ENCODE data around the gene SIRT1. TPM values are rescaled to one million over a fixed set of nuclear protein-coding genes. Genes with fewer than 3 reads are reported as not detected.
"Not testable (repeated sequence)": the region's sequence is repeated elsewhere in the genome, so short reads cannot be mapped to it uniquely, and the experiment has no call there.

Gene SIRT1
- 27.1 and 27.8 TPM in 2 replicates for total RNA-seq

GRCh38 chr10:67884313-67884841, at the start of gene SIRT1:
Gene SIRT1, plus strand, starts transcription at chr10:67884656. Its CDS starts 66 bp downstream, at chr10:67884722.
- Mint-ChIP-seq H3K27ac (peak within 1 kb of the TSS; percentile 90), H3K9me3 (no peaks in the 10 kb centered on the region), H3K4me3 (peak within 1 kb of the TSS; percentile 97), H3K36me3 (ENCODE audit: low read depth) (peaks cover 21% of the 10 kb centered on the region), H3K27me3 (peaks cover 3% of the 10 kb centered on the region), H3K4me1 (peaks cover 23% of the 10 kb centered on the region)
- peak; percentile 98 for DNase-seq
- intact Hi-C loops (cut with micrococcal nuclease) = loop anchor here (2.0 kb wide), 2 partner anchors 94 to 446 kb away; no protein-coding TSS in a partner anchor

- H3K9me3 Mint-ChIP-seq; intact Hi-C loops (cut with micrococcal nuclease); H3K27me3 Mint-ChIP-seq; H3K36me3 Mint-ChIP-seq (ENCODE audit: low read depth); DNase-seq: not testable (repeated sequence)
- H3K4me1 Mint-ChIP-seq = peaks cover 13% of the 10 kb centered on the region
- H3K27ac Mint-ChIP-seq = peak overlapping the region; percentile 47
- H3K4me3 Mint-ChIP-seq = peak overlapping the region; percentile 77
Measured at GRCh38 chr10:67835541-67836394, 48.7 kb upstream of the SIRT1 start.

GRCh38 chr10:67836488-67836887, 48.0 kb upstream of the SIRT1 start:
- H3K4me3 Mint-ChIP-seq = peak overlapping the region; percentile 37
- intact Hi-C loops (cut with micrococcal nuclease) = no loop called here
- no peaks in the 10 kb centered on the region for H3K27me3 Mint-ChIP-seq
- peaks cover 12% of the 10 kb centered on the region for H3K4me1 Mint-ChIP-seq
- DNase-seq = no peak
- peaks cover 8% of the 10 kb centered on the region for H3K9me3 Mint-ChIP-seq
- no peaks in the 10 kb centered on the region for H3K36me3 Mint-ChIP-seq (ENCODE audit: low read depth)
- no peak overlapping the region for H3K27ac Mint-ChIP-seq

GRCh38 chr10:67836972-67837371, 47.5 kb upstream of the SIRT1 start:
- Mint-ChIP-seq H3K9me3 (peaks cover 9% of the 10 kb centered on the region), H3K4me1 (peaks cover 9% of the 10 kb centered on the region)
- intact Hi-C loops (cut with micrococcal nuclease) = no loop called here

GRCh38 chr10:67837541-67838314, 46.7 kb upstream of the SIRT1 start, which contains the start of gene DNAJC12:
Gene DNAJC12, minus strand, starts transcription at chr10:67838188. Its CDS starts 177 bp downstream, at chr10:67838011.
- peak; percentile 74 for DNase-seq
- Mint-ChIP-seq H3K9me3 (peaks cover 9% of the 10 kb centered on the region), H3K4me1 (peaks cover 9% of the 10 kb centered on the region), H3K27ac (peak within 1 kb of the TSS; percentile 56), H3K27me3 (no peaks in the 10 kb centered on the region), H3K36me3 (ENCODE audit: low read depth) (no peaks in the 10 kb centered on the region), H3K4me3 (peak within 1 kb of the TSS; percentile 81)
- intact Hi-C loops (cut with micrococcal nuclease) = loop anchor here (1.0 kb wide), 1 partner anchor 12 kb away; no protein-coding TSS in a partner anchor

More at GRCh38 chr10:67836972-67837371, 47.5 kb upstream of the SIRT1 start:
- no peak overlapping the region for H3K4me3 Mint-ChIP-seq
- DNase-seq = no peak
- H3K27me3 Mint-ChIP-seq = no peaks in the 10 kb centered on the region
- no peaks in the 10 kb centered on the region for H3K36me3 Mint-ChIP-seq (ENCODE audit: low read depth)
- no peak overlapping the region for H3K27ac Mint-ChIP-seq

- H3K27me3 Mint-ChIP-seq; H3K36me3 Mint-ChIP-seq (ENCODE audit: low read depth); H3K27ac Mint-ChIP-seq; H3K9me3 Mint-ChIP-seq; H3K4me3 Mint-ChIP-seq; H3K4me1 Mint-ChIP-seq; intact Hi-C loops (cut with micrococcal nuclease); DNase-seq: not testable (repeated sequence)
Measured at GRCh38 chr10:67839511-67839910, 44.9 kb upstream of the SIRT1 start.

GRCh38 chr10:67839951-67840350, 44.5 kb upstream of the SIRT1 start:
- no peaks in the 10 kb centered on the region for H3K27me3 Mint-ChIP-seq
- DNase-seq = no peak
- intact Hi-C loops (cut with micrococcal nuclease) = no loop called here
- peaks cover 9% of the 10 kb centered on the region for H3K9me3 Mint-ChIP-seq
- no peak overlapping the region for H3K4me3 Mint-ChIP-seq
- H3K4me1 Mint-ChIP-seq = peaks cover 5% of the 10 kb centered on the region
- H3K27ac Mint-ChIP-seq = no peak overlapping the region
- H3K36me3 Mint-ChIP-seq (ENCODE audit: low read depth) = no peaks in the 10 kb centered on the region

- no peak for DNase-seq
- no peak overlapping the region for H3K4me3 Mint-ChIP-seq
- H3K27me3 Mint-ChIP-seq = no peaks in the 10 kb centered on the region
- H3K36me3 Mint-ChIP-seq (ENCODE audit: low read depth) = no peaks in the 10 kb centered on the region
- H3K9me3 Mint-ChIP-seq = peaks cover 9% of the 10 kb centered on the region
- intact Hi-C loops (cut with micrococcal nuclease) = no loop called here
- no peaks in the 10 kb centered on the region for H3K4me1 Mint-ChIP-seq
- no peak overlapping the region for H3K27ac Mint-ChIP-seq
Measured at GRCh38 chr10:67841737-67842136, 42.7 kb upstream of the SIRT1 start.

- no peak for DNase-seq
- no peak overlapping the region for H3K4me3 Mint-ChIP-seq
- no peaks in the 10 kb centered on the region for H3K27me3 Mint-ChIP-seq
- H3K27ac Mint-ChIP-seq = no peak overlapping the region
- H3K9me3 Mint-ChIP-seq = peaks cover 9% of the 10 kb centered on the region
- intact Hi-C loops (cut with micrococcal nuclease) = no loop called here
- H3K36me3 Mint-ChIP-seq (ENCODE audit: low read depth) = no peaks in the 10 kb centered on the region
- no peaks in the 10 kb centered on the region for H3K4me1 Mint-ChIP-seq
Measured at GRCh38 chr10:67843284-67843683, 41.2 kb upstream of the SIRT1 start.

GRCh38 chr10:67849331-67850011, 35.0 kb upstream of the SIRT1 start:
- no peaks in the 10 kb centered on the region for H3K9me3 Mint-ChIP-seq
- intact Hi-C loops (cut with micrococcal nuclease) = loop anchor here (1.0 to 10.0 kb wide), 7 partner anchors 11 to 485 kb away; partner anchors contain the start of genes DNAJC12, HNRNPH3 and PBLD
- H3K4me3 Mint-ChIP-seq = peak overlapping the region; percentile 90
- DNase-seq = peak; percentile 99
- peaks cover 8% of the 10 kb centered on the region for H3K4me1 Mint-ChIP-seq
- H3K36me3 Mint-ChIP-seq (ENCODE audit: low read depth) = peaks cover 1% of the 10 kb centered on the region
- peak overlapping the region; percentile 92 for H3K27ac Mint-ChIP-seq
- no peaks in the 10 kb centered on the region for H3K27me3 Mint-ChIP-seq

- H3K36me3 Mint-ChIP-seq (ENCODE audit: low read depth) = peaks cover 1% of the 10 kb centered on the region
Measured at GRCh38 chr10:67851186-67851585, 33.3 kb upstream of the SIRT1 start.

GRCh38 chr10:67852761-67853160, 31.7 kb upstream of the SIRT1 start:
- Mint-ChIP-seq H3K4me1 (peaks cover 18% of the 10 kb centered on the region), H3K27ac (no peak overlapping the region), H3K9me3 (no peaks in the 10 kb centered on the region), H3K36me3 (ENCODE audit: low read depth) (peaks cover 1% of the 10 kb centered on the region), H3K4me3 (no peak overlapping the region), H3K27me3 (no peaks in the 10 kb centered on the region)
- DNase-seq = no peak
- intact Hi-C loops (cut with micrococcal nuclease) = loop anchor here (10.0 kb wide), 2 partner anchors 72 to 482 kb away; partner anchors contain the start of genes HNRNPH3 and PBLD

More at GRCh38 chr10:67851186-67851585, 33.3 kb upstream of the SIRT1 start:
- Mint-ChIP-seq H3K9me3 (no peaks in the 10 kb centered on the region), H3K27me3 (no peaks in the 10 kb centered on the region), H3K4me1 (peaks cover 18% of the 10 kb centered on the region), H3K4me3 (peak overlapping the region; percentile 2), H3K27ac (no peak overlapping the region)
- DNase-seq = no peak
- intact Hi-C loops (cut with micrococcal nuclease) = loop anchor here (10.0 kb wide), 2 partner anchors 74 to 484 kb away; partner anchors contain the start of genes HNRNPH3 and PBLD

- H3K4me3 Mint-ChIP-seq = no peak overlapping the region
- peaks cover 18% of the 10 kb centered on the region for H3K4me1 Mint-ChIP-seq
- no peak for DNase-seq
- H3K9me3 Mint-ChIP-seq = no peaks in the 10 kb centered on the region
- intact Hi-C loops (cut with micrococcal nuclease) = loop anchor here (10.0 kb wide), 2 partner anchors 71 to 481 kb away; partner anchors contain the start of genes HNRNPH3 and PBLD
- H3K27me3 Mint-ChIP-seq = no peaks in the 10 kb centered on the region
- peaks cover 1% of the 10 kb centered on the region for H3K36me3 Mint-ChIP-seq (ENCODE audit: low read depth)
- no peak overlapping the region for H3K27ac Mint-ChIP-seq
Measured at GRCh38 chr10:67853512-67853911, 30.9 kb upstream of the SIRT1 start.
